K562 (cell line): ENCODE data around the gene SIGLEC15. TPM values are rescaled to one million over a fixed set of nuclear protein-coding genes. Genes with fewer than 3 reads are reported as not detected.

ENCODE experiments used
- ATAC-seq: fragments of 200-7000 bp; cut with Tn5 transposase; 3 replicates; pipeline ENCODE4 v1.9.1; 2020; ENCODE audit warnings: moderate library complexity
- BruUV-seq: library from RNA; stranded (reverse); fragments of 400-500 nt; replicated peaks from 2 replicates; lab custom pipeline; 2021; lab: Mats Ljungman, UMichigan
- CTCF ChIA-PET: fragments of 300-600 bp; formaldehyde crosslinking; extraction: SDS; loops from one replicate; lab custom pipeline; 2021; ENCODE audit warnings: low intra/inter-chr PET ratio; lab: Yijun Ruan, JAX
- POLR2A ChIA-PET: fragments of 300-600, 350-650 bp; sonication (Branson Sonifier 250); formaldehyde crosslinking; extraction: SDS; loops from one replicate; lab custom pipeline; 2021; ENCODE audit warnings: antibody characterized with exemption, inconsistent platforms; lab: Yijun Ruan, JAX
- DNase-seq, 4 experiments: peaks; one replicate each; pipeline versions ENCODE4 v3.0.0 to v3.0.0-alpha.2; 2011 to 2018; ENCODE audit warnings: low spot score in 3 of 4, mixed read lengths in 3 of 4; ENCODE audit errors: extremely low read depth in 1 of 4
- FAIRE-seq: peaks from 2 replicates; lab custom pipeline; 2011; peaks lifted over from hg19 to GRCh38; lab: Jason Lieb, UNC
- H2AFZ ChIP-seq: 2 replicates; pipeline ENCODE4 v1.6.0; 2011; ENCODE audit warnings: low read depth, low read length, control low read depth, inconsistent platforms
- H3K27ac ChIP-seq: fragments of 200-600 bp; 3 replicates; pipeline ENCODE4 v1.8.0; 2011; ENCODE audit warnings: low read depth, mild to moderate bottlenecking, control low read depth, inconsistent platforms, low read length, moderate library complexity, mixed read lengths; ENCODE audit errors: extremely low read depth
- H3K27me3 ChIP-seq, 2 experiments: fragments of 300-600 bp in 1 of 2; 2 replicates in 1 of 2; 3 replicates in 1 of 2; pipeline versions ENCODE4 v1.6.0 to v1.8.0; 2011; ENCODE audit warnings: inconsistent platforms in 2 of 2, low read length in 2 of 2, mild to moderate bottlenecking in 1 of 2, mixed read lengths in 1 of 2, moderate library complexity in 1 of 2; ENCODE audit not compliant: control insufficient read depth in 2 of 2, insufficient read depth in 2 of 2
- H3K36me3 ChIP-seq: fragments of 300-600 bp; 3 replicates; pipeline ENCODE4 v1.8.0; 2011; ENCODE audit warnings: mild to moderate bottlenecking, low read length, inconsistent platforms; ENCODE audit not compliant: control insufficient read depth, insufficient read depth
- H3K4me1 ChIP-seq, 2 experiments: fragments of 200-600 bp in 1 of 2; replicated peaks in 1 of 2; 2 replicates in 1 of 2; 3 replicates in 1 of 2; pipeline versions ENCODE4 v1.5.1 to v1.8.0; 2011; ENCODE audit warnings: inconsistent platforms in 2 of 2, low read length in 2 of 2, mild to moderate bottlenecking in 1 of 2, mixed read lengths in 1 of 2, moderate library complexity in 1 of 2; ENCODE audit not compliant: control insufficient read depth in 2 of 2, insufficient read depth in 2 of 2
- H3K4me2 ChIP-seq: 2 replicates; pipeline ENCODE4 v1.6.1; 2011; ENCODE audit warnings: low read length, control low read depth, inconsistent platforms, mixed read lengths; ENCODE audit not compliant: insufficient read depth
- H3K4me3 ChIP-seq: fragments of 200-600 bp; sonication (generic), shearing (Covaris generic); 2 replicates; pipeline ENCODE4 v1.5.1; 2016; ENCODE audit warnings: control low read depth, inconsistent platforms
- H3K79me2 ChIP-seq: fragments of 200-600 bp; 3 replicates; pipeline ENCODE4 v1.8.0; 2011; ENCODE audit warnings: low read length, inconsistent platforms; ENCODE audit not compliant: control insufficient read depth, insufficient read depth
- H3K9ac ChIP-seq, 2 experiments: 2 replicates each; pipeline versions ENCODE4 v1.6.0 to v1.6.1; 2011; ENCODE audit warnings: low read depth in 2 of 2, low read length in 2 of 2, control low read depth in 1 of 2, inconsistent platforms in 1 of 2, mild to moderate bottlenecking in 1 of 2, mixed read lengths in 1 of 2; ENCODE audit not compliant: insufficient read depth in 1 of 2
- H3K9me1 ChIP-seq: one replicate; pipeline ENCODE4 v1.6.0; 2011; ENCODE audit warnings: inconsistent platforms, mild to moderate bottlenecking, low read length, moderate library complexity; ENCODE audit not compliant: control insufficient read depth, insufficient read depth
- H3K9me3 ChIP-seq: replicated peaks from 2 replicates; pipeline ENCODE4 v1.5.1; 2011; ENCODE audit warnings: low read depth, low read length, inconsistent platforms; ENCODE audit not compliant: control insufficient read depth, insufficient read depth
- H4K20me1 ChIP-seq: replicated peaks from 2 replicates; pipeline ENCODE4 v1.6.1; 2011; ENCODE audit warnings: low read length, inconsistent platforms, mixed read lengths; ENCODE audit not compliant: control insufficient read depth, insufficient read depth
- ARID1B ChIP-seq: fragments of 450-650 bp; IDR thresholded peaks from 2 replicates; pipeline ENCODE4 v1.6.1; 2016; ENCODE audit warnings: antibody characterized with exemption, mild to moderate bottlenecking, inconsistent platforms
- BACH1 ChIP-seq: fragments of 200-800 bp; sonication (Bioruptor generic); IDR thresholded peaks from 2 replicates; pipeline ENCODE4 v1.6.1; 2016; ENCODE audit warnings: missing genetic modification characterization, missing compliant biosample characterization
- C11orf30 ChIP-seq: fragments of 450-650 bp; IDR thresholded peaks from 2 replicates; pipeline ENCODE4 v1.6.1; 2016; ENCODE audit warnings: low read depth, mild to moderate bottlenecking
- EWSR1 ChIP-seq: fragments of 450-650 bp; IDR thresholded peaks from 2 replicates; pipeline ENCODE4 v1.6.1; 2018; ENCODE audit warnings: borderline replicate concordance, mild to moderate bottlenecking, low read depth, moderate library complexity; ENCODE audit not compliant: partially characterized antibody
- GTF2E2 ChIP-seq: fragments of 200-800 bp; sonication (Bioruptor generic); IDR thresholded peaks from 2 replicates; pipeline ENCODE4 v1.6.1; 2016; ENCODE audit warnings: missing genetic modification characterization, missing compliant biosample characterization
- HDAC2 ChIP-seq: fragments of 450-650 bp; IDR thresholded peaks from 2 replicates; pipeline ENCODE4 v1.6.1; 2016; ENCODE audit warnings: mild to moderate bottlenecking
- MEF2D ChIP-seq: conservative IDR thresholded peaks from 2 replicates; pipeline ENCODE4 v1.6.1; 2016; ENCODE audit warnings: low read depth, missing genetic modification characterization, missing compliant biosample characterization
- SIN3A ChIP-seq, 2 experiments: fragments of 150-350 bp in 1 of 2; IDR thresholded peaks; 2 replicates each; pipeline ENCODE4 v1.6.1; 2011 to 2016; ENCODE audit warnings: borderline replicate concordance in 2 of 2, low read depth in 2 of 2, low read length in 2 of 2, mild to moderate bottlenecking in 2 of 2, moderate library complexity in 2 of 2; ENCODE audit not compliant: control insufficient read depth in 1 of 2
- SUPT5H ChIP-seq: fragments of 450-650 bp; IDR thresholded peaks from 2 replicates; pipeline ENCODE4 v1.6.1; 2016
- TAF1 ChIP-seq: IDR thresholded peaks from 2 replicates; pipeline ENCODE4 v1.6.1; 2011; ENCODE audit warnings: mild to moderate bottlenecking, low read length, moderate library complexity; ENCODE audit not compliant: insufficient read depth, control insufficient read depth, severe bottlenecking; ENCODE audit errors: extremely low read depth
- TCF7L2 ChIP-seq: fragments of 150-350 bp; IDR thresholded peaks from 2 replicates; pipeline ENCODE4 v1.6.1; 2016; ENCODE audit warnings: low read depth, mild to moderate bottlenecking, low read length, moderate library complexity
- ZBTB11 ChIP-seq, 3 experiments: fragments of 200-800 bp in 1 of 3; fragments of 250-450 bp in 1 of 3; fragments of 450-650 bp in 1 of 3; sonication (Bioruptor Pico) in 1 of 3; sonication (Bioruptor generic) in 1 of 3; formaldehyde crosslinking in 1 of 3; IDR thresholded peaks; 2 replicates each; pipeline versions ENCODE4 v1.6.1 to v1.8.0; 2016 to 2022; ENCODE audit warnings: mild to moderate bottlenecking in 2 of 3, missing genetic modification characterization in 2 of 3, missing compliant biosample characterization in 1 of 3, moderate library complexity in 1 of 3
- ZNF644 ChIP-seq: fragments of 200-800 bp; sonication (Bioruptor generic); IDR thresholded peaks from 2 replicates; pipeline ENCODE4 v1.6.1; 2016; ENCODE audit warnings: low read depth, missing genetic modification characterization, missing compliant biosample characterization
- WGBS: fragments of 100-300 bp; shearing (Covaris generic); methylation state at CpG from one replicate; pipeline ENCODE4 v1.1.6; 2016; ENCODE audit warnings: low coverage, mixed read lengths; ENCODE audit not compliant: insufficient coverage; ENCODE audit errors: missing lambda C conversion rate; 5-methylcytosine and 5-hydroxymethylcytosine counted together
- in situ Hi-C: fragments of 300-500 bp; cut with MboI; formaldehyde crosslinking; loops from 4 replicates; pipeline ENCODE4 v1.15.0; 2018; ENCODE audit warnings: inconsistent platforms, mixed read lengths
- intact Hi-C: fragments of 100-400 bp; cut with micrococcal nuclease; formaldehyde crosslinking; loops from 2 replicates; pipeline ENCODE4 v1.14.2; 2022
- polyA plus RNA-seq, 8 experiments: library from polyadenylated mRNA; depleted of rRNA in 4 of 8; stranded (reverse) in 5 of 8; unstranded in 3 of 8; fragments of >200 nt; fragmentation: Nextera tagmentation in 2 of 8; fragmentation: Illumina TruSeq in 1 of 8; extraction: Ambion mirVana in 2 of 8; extraction: Trizol in 1 of 8; gene quantifications; 2 replicates each; pipeline versions ENCODE4 v1.2.1 to v1.2.3, GENCODE V29; 2011 to 2014; ENCODE audit warnings: inconsistent platforms in 1 of 8, missing spikeins in 1 of 8
- total RNA-seq, 7 experiments: library from RNA; depleted of rRNA in 6 of 7; stranded (reverse); fragments of >200 nt in 6 of 7; fragmentation: Illumina TruSeq in 2 of 7; extraction: Trizol in 2 of 7; gene quantifications; 2 replicates each; pipeline versions ENCODE4 v1.2.1 to v1.2.3, GENCODE V29; 2011 to 2021; ENCODE audit warnings: low replicate concordance in 1 of 7
- TF ChIP-seq, protein P1 (sequence below): sonication (generic); formaldehyde crosslinking; IDR thresholded peaks from 2 replicates; pipeline ENCODE4 v1.4.0; 2020; ENCODE audit warnings: mild to moderate bottlenecking, missing genetic modification reagents
- TF ChIP-seq, protein P2 (sequence below), 2 experiments: IDR thresholded peaks; 2 replicates each; pipeline ENCODE4 v1.6.1; 2012; ENCODE audit warnings: improper control_type of control experiment in 2 of 2, low read depth in 2 of 2, low read length in 2 of 2, borderline replicate concordance in 1 of 2

The SIGLEC15 gene
- total and polyA plus RNA-seq, 9 of the 15 experiments (the other 6 are each of a cell fraction or from before 2014, with no cell fraction given) = not detected

DNA sequence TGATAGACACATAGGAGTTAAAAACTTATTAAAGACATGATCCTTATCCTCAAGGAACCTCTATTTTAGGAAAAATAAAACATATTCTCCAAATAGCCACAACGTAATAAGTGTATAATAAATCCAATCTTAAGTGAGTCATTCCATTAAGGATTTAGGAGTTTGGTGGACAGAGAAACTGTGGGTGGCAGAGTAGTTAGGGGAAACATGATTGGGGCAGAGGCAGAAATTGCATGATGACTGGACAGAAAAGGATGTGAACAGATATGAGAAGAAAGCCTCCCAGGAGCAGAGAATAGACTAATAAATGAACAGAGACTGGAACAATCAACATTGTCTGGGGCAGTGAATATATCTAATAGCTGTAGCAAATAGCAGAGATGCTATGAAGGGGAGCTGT lies 48.1 kb upstream of the SIGLEC15 start:
- H3K36me3 ChIP-seq = no peaks in the 10 kb centered on the region
- FAIRE-seq = no peak
- no peaks in the 10 kb centered on the region for H3K9me1 ChIP-seq
- intact Hi-C loops (no loop called here), in situ Hi-C loops (no loop called here)
- peaks cover 2 to 11% of the 10 kb centered on the region in 2 experiments; a peak in 3 of 5 replicates for H3K27me3 ChIP-seq
- no peaks in the 10 kb centered on the region for H3K9me3 ChIP-seq
- ChIA-PET POLR2A (no interaction called here), CTCF (no interaction called here)
- no peaks in the 10 kb centered on the region for H3K79me2 ChIP-seq
- no peak for DNase-seq
- WGBS = 0% methylated on average over 1 of the region's 1 CpG
- H3K4me1 ChIP-seq = peaks cover 0 to 7% of the 10 kb centered on the region in 2 experiments; a peak in 2 of 5 replicates
- H3K27ac ChIP-seq = no peak overlapping the region
- no peak overlapping the region for H3K4me2 ChIP-seq
- H3K9ac ChIP-seq = no peak overlapping the region
- H3K4me3 ChIP-seq = no peak overlapping the region
- no peak for ATAC-seq
- H2AFZ ChIP-seq = no peak overlapping the region
- BruUV-seq = no TSS peak
- no peaks in the 10 kb centered on the region for H4K20me1 ChIP-seq
- TF ChIP-seq SUPT5H = no peak
- TF ChIP-seq, protein P1, sequence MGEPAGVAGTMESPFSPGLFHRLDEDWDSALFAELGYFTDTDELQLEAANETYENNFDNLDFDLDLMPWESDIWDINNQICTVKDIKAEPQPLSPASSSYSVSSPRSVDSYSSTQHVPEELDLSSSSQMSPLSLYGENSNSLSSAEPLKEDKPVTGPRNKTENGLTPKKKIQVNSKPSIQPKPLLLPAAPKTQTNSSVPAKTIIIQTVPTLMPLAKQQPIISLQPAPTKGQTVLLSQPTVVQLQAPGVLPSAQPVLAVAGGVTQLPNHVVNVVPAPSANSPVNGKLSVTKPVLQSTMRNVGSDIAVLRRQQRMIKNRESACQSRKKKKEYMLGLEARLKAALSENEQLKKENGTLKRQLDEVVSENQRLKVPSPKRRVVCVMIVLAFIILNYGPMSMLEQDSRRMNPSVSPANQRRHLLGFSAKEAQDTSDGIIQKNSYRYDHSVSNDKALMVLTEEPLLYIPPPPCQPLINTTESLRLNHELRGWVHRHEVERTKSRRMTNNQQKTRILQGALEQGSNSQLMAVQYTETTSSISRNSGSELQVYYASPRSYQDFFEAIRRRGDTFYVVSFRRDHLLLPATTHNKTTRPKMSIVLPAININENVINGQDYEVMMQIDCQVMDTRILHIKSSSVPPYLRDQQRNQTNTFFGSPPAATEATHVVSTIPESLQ (CRISPR knock-in tag) = no peak
- TF ChIP-seq, protein P2, sequence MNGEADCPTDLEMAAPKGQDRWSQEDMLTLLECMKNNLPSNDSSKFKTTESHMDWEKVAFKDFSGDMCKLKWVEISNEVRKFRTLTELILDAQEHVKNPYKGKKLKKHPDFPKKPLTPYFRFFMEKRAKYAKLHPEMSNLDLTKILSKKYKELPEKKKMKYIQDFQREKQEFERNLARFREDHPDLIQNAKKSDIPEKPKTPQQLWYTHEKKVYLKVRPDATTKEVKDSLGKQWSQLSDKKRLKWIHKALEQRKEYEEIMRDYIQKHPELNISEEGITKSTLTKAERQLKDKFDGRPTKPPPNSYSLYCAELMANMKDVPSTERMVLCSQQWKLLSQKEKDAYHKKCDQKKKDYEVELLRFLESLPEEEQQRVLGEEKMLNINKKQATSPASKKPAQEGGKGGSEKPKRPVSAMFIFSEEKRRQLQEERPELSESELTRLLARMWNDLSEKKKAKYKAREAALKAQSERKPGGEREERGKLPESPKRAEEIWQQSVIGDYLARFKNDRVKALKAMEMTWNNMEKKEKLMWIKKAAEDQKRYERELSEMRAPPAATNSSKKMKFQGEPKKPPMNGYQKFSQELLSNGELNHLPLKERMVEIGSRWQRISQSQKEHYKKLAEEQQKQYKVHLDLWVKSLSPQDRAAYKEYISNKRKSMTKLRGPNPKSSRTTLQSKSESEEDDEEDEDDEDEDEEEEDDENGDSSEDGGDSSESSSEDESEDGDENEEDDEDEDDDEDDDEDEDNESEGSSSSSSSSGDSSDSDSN (IDR thresholded peaks at IDR 0.05; ENCODE audit: borderline replicate concordance in 1 of 2, low read depth in 2 of 2, low read length in 2 of 2) = no peak
- TF ChIP-seq EWSR1 = no peak
- no peak for TF ChIP-seq SIN3A (IDR thresholded peaks at IDR 0.05; ENCODE audit: borderline replicate concordance in 2 of 2, control insufficient read depth in 1 of 2, low read depth in 2 of 2, low read length in 2 of 2)
- no peak for TF ChIP-seq HDAC2
- TF ChIP-seq ZNF644 = no peak
- TF ChIP-seq ZBTB11 (CRISPR knock-in tag; IDR thresholded peaks at IDR 0.05) = no peak
- TF ChIP-seq TCF7L2 = no peak
- TF ChIP-seq C11orf30 = no peak
- no peak for TF ChIP-seq GTF2E2 (tag)
- TF ChIP-seq ARID1B = no peak
- no peak for TF ChIP-seq BACH1 (tag)
- no peak for TF ChIP-seq MEF2D (tag)
- TF ChIP-seq TAF1 = no peak
